LoVo (cell line): ENCODE results near the gene RSPH4A.
"Not testable (repeated sequence)": the region's sequence is repeated elsewhere in the genome, so short reads cannot be mapped to it uniquely, and the experiment has no call there.

Experiments used
- DNase-seq: peaks from one replicate; pipeline ENCODE4 v3.0.0-alpha.2; 2016; ENCODE audit warnings: low spot score

Gene RSPH4A

DNA sequence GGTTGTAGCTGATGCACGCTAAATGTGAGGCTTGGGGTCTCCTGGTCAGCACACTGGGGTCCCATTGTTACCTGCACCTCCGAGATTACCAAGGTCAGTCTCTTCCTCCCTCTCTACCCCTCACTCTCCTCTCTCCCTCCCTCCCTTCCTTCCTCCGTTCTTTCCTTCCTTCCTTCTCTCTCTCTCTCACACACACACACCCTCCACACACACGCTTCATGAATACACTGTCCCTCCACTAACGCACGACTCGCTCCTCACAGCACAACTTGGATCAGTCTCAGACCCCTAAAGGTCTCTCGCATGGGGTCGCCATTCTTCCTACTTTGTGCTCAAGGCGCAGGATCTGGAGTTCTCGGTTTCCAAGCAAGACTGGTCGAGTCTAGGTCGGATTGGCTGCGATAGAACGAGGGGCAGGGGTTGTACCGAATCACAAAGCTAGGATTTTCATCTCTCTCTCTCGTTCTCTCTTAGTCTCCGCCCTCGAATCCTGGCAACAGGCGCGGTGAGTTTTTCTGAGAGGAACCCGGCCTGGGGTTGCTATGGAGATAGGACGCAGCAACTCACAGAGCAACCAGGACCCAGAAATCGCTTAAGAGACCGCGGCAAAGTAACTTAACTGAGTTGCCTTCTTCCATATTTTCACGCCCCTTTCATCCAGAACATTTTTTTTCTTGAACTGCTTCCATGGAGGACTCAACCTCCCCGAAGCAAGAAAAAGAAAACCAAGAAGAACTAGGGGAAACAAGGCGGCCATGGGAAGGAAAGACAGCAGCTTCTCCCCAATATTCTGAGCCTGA, at the start of gene RSPH4A:
RSPH4A (plus strand) TSS at position 543 of the 800 bp plus-strand sequence; CDS start at position 688, 145 bp downstream.
- DNase-seq = peak; percentile 86

DNA sequence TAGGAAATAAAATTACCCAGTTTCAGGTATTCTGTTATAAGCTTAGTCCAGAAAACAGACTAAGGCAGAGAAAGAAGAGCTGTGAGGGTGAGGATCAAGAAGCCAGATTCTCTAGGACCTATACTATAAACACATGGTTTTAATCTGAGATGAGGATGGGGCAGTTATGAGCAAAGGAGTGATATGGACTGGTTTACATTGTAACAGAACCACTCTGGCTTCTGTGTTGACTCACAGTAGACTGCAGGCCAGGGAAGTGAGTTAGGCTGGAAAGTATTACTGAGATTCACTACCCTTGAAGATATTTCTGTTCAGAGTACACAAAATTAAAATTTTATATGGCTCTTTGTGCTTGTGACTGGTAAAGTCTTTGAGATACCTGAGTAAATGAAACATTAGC, 48.2 kb upstream of the RSPH4A start:
- no peak for DNase-seq

DNA sequence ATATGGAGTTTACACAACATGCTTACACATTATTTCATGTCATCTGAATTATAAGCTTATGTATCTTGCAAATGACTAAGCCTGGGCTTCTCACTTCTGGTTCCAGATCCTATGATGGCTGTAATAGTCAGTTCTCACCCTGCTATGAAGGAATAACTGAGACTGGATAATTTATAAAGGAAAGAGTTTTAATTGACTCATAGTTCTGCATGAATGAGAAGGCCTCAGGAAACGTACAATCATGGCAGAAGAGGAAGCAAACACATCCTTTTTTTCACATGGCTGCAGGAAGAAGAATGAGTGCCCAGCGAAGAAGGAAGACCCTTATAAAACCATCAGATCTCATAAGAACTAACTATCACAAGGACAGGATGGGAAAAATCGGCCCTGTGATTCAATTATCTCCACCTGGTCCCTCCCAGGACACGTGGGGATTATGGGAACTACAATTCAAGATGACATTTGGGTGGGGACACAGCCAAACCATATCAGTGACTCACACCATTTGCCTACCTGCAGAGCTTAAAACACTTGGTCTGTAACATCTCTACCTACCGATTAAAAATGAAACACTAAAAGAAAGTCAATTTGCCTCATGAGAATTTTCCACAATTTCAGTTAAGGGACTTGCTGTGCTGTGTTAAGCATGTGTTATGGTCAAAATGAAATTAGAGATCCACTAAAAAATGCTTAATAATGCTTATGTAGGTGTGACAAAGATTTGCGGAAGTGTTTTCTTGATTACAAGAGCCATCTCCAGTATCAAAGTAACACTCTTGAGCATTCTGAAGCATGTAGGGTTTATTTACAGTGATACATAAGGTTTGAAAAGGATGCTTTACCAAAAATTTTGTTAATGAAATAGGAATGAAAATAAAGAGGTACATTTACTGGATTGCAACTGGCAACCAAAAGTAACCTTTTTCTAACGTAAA, 47.2 kb upstream of the RSPH4A start:
- DNase-seq = no peak

DNA sequence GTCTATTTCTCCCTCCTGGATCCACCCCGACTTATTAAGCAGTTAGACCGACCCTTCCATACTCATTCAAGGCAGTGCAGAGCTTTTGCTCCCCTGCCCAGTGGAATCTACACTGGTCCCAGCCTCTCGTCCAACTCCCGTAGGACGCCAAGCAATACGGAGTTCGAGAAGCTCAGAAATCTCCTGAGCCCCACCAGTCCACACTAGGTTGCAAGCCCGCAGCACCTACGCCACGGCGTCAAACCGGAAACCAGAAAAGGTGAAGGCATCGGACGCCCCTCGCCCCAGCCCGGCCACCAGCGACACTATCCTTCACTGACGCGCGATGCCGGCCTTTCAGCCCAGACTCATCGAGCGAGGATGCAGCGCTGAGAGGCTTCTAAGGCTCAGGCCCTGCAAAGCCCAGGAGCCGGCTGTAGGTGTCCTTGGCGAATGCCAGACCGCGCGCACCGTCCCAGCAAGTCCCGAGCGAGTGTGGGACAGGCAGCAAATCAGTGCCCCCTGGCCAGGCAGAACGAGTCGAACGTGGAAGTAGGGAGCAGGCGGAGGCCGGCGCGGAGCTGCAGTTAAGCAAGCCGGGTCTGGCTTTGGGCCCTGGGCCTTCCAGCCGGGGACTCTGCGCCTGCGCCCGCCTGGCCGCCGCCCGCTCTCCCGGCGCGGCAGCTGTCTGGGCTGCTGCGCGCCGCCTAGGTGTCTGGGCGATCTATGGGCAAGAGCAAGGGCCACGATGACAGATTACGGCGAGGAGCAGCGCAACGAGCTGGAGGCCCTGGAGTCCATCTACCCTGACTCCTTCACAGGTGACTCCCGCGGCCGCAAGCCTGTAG, 45.2 kb upstream of the RSPH4A start, which contains the start of gene RWDD1:
RWDD1 (plus strand) TSS at position 649 of the 827 bp plus-strand sequence; CDS start at position 728, 79 bp downstream.
- DNase-seq = peak; percentile 98

DNA sequence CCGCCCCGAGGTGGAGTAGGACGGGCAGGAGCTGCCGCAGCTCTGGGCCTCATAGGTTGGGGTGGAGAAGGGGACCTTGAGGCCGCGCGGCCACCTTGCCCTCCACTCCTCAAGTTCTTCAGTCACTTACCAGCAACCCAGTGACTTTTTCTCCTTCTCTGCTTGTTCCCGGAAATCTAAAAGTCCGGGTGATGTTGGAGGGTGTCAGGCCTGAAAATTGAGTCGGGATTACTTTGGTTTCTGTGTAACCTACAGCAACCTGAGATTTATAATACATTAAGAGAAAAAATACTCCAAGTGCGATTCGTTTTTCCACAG, 44.6 kb upstream of the RSPH4A start:
- DNase-seq = no peak

DNA sequence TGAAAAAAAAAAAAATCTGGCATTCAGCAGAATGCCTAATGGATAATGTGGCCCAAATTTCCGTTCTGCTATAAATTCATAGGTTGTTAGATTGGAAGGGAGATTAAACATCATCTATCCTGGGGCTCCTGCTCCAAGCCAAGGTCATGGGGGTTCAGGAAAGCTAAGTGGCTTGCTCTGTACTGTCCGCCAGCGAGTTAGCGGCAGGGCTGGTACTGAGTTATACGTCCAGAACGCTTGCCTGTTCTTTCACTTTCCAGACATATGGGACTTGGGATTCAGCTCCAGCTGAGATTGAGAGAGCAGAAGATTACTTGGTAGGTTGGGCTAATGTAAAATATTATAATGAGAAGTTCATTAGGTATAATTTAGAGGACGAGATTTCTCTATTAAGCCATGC, 44.1 kb upstream of the RSPH4A start:
- peak; percentile 35 for DNase-seq

DNA sequence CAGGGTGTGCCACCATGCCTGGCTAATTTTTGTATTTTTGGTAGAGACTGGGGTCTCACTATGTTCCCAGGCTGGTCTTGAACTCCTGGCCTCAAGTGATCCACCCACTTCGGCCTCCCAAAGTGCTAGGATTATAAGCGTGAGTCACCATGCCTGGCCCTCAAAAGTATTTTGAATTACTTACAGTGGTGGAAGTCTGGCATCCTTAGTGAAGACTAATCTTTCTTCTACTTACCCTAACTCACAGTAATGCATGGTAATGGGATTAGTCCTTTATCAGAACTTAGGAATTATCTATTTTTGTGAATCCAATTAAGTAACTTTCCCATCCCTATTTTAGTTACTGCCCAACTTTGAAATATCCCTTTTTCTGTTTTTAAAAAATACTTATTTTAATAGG, 41.1 kb upstream of the RSPH4A start:
- DNase-seq = no peak

DNA sequence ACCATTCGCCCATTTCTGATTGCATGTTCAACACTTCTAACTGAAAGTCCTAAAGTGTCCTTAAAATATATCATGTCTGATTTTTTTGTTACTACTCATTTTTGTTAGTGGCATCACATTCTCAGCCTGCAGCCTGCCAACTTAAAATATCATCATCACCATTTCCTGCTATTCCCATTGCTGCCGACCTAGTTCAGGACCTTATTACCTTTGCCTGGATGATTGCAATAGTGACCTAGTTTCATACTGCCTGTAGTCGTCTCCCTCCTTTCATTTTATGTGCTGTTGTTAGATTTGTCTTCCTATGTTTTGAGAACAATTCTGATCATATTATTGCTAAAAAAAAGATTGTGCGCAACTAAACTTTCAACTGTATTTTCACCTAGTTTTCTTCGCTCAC, 38.8 kb upstream of the RSPH4A start:
- DNase-seq = no peak

DNA sequence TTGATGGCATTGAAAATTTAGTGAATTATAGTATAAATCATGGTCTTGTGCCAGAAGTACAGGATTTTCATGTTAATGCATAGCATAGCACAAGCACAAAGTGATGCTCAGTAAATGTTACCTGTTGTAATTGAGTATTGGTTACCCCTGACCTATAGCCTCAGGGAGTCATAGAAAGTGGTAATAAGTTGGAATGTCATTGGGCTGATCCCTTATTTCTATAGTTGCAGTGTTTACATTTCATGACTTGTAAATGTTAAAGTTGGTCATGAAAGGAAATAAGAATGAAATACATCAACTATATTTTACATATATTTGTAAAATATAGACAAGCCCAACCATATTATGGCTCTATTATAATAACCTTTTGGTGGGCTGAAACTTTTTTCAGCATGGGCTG, 37.9 kb upstream of the RSPH4A start:
- no peak for DNase-seq

DNA sequence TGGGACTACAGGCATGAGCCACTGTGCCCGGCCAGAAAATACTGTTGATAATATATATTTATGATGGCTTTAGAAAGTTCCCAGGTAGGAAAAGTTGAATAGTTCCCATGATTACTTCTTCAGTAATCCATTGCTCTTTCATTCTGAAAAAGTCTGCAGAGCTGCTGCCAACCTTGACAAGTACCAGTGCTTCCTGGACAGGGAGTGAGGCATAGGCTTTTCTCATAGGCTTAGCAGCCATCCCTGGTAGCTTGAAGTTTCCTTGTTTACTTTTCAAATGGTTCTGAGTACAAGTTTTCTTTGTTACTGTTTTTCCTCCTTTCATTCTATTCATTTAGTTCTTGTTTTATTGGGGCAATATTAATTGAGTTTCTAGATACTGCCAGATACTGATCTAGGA, 37.1 kb upstream of the RSPH4A start:
- DNase-seq = no peak

DNA sequence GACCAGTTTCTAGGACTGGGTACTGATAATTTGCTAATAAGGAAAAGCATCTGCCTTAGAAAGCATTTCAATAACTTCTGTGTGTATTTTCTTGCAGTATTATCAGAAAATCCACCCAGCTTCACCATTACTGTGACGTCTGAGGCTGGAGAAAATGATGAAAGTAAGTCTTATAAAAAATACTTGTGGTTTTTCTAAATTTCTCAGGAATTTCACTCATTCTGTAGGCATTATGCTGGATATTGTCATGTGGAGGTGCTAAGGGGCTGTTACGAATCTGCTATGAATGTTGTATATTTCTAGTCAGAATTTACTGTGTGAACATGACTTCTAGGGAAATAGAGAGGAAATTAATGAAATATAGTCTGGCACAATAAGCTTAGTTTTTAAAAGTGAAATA, 36.1 kb upstream of the RSPH4A start:
- no peak for DNase-seq

DNA sequence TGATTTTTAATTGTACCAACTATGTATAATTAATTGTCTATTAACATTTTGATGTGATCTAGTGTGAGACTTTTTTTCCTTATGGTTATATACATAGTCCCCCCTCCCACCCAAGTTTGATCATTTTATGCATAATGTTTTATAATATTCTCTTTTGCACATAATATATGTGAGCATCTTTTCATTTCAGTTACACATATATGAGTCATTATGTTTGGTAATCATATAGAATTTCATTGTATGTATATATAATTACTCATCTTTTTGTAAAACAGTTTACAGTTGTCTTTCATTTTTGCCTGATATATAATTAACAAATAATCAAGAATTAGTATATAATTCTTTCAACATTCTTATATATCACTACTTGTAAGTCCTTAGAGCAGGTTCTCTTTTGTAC, 30.0 kb upstream of the RSPH4A start:
- no peak for DNase-seq

DNA sequence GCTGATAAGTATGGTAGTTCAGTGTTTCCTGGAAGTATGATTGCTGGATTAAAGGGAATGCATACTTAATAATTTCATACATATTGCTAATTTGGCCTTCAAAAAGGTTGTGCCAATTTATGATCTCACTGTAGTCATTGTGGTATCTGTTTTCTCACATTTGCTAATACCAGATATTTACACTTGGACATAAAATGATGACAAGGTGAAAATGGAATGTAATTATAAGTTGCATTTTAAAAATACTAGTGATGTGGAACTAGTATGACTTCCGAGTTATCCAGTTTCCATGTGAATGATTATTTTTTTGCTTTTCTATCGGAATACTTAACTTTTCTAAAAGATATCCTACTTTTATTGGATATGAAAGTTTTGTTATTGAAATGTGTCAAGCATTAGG, 29.5 kb upstream of the RSPH4A start:
- no peak for DNase-seq

DNA sequence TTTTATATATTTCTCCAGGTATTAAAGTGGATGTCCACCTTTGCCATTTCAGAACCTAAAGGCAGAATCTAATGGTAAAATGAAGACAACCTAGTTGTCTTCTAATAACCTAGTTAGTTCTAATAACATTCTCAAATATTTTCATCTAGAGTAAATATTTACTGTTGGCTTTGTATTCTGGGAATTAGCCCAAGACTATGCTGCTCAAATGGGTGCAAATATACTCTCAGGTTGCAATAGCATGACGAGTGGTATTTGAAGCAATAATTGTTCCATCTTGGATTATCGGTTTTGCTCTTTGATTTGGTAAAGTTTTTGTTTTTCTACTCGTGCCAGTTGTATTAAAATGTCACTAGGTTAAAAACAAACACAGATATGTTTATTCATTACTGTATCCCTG, 21.0 kb upstream of the RSPH4A start:
- no peak for DNase-seq

DNA sequence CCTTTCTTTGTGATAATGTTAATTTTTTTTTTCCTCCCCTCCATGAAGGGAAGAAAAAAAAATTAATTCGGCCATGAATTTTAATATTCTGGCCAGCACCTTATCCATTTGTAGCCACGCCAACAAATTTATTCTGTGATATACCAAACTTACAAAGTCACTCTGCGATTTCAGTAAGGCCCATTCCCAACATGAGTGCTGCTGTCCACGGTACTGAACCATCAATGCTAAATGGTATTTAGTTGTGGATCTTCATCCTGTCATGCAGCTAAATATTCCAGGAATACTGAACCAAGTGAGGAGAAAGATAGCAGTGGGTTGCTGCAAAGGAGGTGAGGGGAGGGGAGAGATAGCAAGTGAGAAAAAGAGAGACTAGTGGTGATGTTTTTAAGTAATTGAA, 19.5 kb upstream of the RSPH4A start:
- no peak for DNase-seq

DNA sequence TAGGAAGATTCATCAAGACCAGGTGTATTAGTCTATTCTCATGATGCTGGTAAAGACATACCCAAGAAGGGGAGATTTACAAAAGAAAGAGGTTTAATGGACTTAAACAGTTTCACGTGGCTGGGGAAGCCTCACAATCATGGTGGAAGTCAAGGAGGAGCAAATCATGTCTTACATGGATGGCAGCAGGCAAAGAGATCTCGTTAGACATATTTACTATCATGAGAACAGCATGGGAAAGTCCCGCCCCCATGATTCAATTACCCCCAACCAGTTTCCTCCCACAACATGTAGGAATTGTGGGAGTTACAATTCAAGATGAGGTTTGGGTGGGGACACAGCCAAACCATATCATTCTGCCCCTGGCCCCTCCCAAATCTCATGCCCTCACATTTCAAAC, 12.4 kb upstream of the RSPH4A start:
- not testable (repeated sequence) for DNase-seq

DNA sequence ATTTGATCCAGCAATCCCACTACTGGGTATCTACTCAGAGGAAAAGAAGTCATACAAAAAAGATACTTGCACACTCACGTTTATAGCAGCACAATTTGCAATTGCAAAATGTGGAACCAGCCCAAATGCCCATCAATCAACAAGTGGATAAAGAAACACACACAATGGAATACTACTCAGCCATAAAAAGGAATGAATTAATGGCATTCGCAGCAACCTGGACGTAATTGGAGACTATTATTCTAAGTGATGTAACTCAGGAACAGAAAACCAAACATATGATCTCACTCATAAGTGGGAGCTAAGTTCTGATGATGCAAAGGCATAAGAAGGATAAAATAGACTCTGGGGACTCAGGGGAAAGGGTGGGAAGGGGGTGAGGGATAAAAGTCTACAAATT, 11.4 kb upstream of the RSPH4A start:
- not testable (repeated sequence) for DNase-seq

DNA sequence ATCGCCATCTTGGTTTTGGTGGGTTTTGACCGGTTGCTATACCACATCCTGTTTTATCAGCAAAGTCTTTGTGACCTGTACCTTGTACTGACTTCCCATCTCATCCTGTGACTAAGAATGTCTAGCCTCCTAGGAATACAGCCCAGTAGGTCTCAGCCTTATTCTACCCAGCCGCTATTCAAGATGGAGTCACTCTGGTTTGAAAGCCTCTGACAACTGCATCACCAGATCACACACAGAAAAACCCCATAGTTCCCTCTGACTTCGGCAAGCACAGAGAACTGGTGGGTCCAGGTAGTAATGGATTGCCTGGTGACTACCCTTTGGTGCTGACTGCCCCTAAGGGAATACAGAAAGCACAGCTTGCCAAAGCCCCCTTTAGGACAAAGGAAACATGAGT, 10.3 kb upstream of the RSPH4A start:
- DNase-seq = no peak

DNA sequence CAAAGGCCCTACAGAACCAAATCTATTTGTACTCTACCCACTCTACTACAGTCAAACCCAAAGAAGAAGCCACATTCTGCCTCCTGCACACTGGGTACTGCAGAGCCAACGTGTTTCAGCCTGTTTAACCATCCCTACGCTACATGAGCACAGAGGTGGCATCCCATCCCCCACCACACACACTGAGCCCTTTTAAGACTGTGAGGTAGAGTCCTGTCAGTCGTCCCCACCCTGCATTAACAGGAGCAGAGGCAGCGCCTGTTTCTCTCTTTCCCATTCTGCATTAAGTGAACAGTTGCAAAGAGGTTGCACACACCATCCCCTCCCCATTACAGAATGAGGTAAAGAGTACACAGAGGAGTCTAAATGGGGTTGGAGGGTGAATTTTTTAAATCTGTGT, 5.2 kb upstream of the RSPH4A start:
- DNase-seq = no peak

DNA sequence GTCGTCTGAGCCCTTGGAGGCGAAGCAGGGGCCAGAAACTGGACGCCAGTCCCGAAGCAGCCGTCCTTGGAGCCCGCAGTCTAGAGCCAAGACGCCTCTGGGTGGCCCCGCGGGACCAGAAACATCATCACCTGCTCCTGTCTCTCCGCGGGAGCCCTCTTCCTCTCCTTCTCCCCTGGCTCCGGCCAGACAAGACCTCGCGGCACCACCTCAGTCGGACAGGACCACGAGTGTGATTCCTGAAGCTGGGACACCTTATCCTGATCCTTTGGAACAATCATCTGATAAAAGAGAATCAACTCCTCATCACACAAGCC, 416 bp downstream of the RSPH4A start:
- no peak for DNase-seq

DNA sequence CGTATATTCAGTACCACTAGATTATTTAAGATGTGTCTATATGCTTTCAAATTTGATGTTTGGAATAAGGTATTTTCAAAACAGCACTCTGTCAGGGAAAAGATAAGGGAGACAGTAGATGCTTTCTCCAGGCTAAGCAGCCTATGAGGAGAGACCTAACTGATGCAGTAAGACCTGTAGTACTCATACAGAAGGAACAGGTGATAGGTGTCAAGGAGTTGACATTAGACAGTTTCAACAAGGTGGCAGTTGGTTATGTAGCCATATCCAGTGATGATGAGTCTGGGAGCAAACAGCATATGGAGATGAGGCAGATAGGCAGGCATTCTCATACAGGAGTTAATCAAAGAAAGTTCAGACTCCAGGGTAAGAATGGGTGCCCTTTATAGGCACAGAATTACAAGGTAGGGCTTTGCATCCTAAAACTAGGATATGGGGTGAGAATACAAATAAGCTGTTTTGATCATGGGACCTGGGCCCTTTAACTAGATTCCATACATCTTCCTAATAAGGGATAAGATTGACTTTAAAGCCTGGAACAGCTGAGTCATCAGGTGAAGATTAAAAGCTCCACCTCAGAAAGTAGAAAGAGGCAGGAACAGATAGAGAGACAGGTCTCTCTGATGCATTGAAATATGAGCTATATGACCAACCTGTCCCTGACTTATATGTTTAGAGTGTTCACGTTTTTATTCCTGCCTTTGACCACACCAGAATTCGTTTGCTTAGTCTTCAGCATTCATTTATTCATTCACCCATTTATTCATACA, 7.9 kb downstream of the RSPH4A start:
- DNase-seq = no peak

DNA sequence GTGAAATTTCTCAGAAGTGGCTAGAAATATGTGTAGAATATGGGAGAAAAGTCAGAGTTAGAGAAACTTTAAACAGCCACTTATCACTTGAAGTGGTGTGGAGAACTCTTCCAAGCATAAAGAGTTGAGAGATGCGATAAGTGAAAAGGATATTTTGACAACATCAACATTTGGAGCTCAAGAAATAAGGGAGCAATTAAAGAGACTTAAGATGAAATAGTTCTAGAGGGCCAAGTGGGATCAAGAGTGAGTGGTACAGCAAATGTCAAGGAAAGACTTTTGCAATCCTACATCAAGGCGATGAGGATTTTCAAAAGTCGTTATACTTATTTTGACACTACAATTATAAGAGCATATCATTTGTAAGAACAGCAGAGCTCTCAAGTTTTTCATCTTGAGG, 9.6 kb downstream of the RSPH4A start:
- no peak for DNase-seq
